SIG-M5 treated with dmso at 0.1 percent for 504 hours (cell line): Measurements from ENCODE around the gene DPF3.

ENCODE experiments used
- DNase-seq: peaks from one replicate; lab custom pipeline; 2025; ENCODE audit not compliant: unreplicated experiment; lab: John Stamatoyannopoulos, UW

The DPF3 gene

GRCh38 chr14:72893636-72894322, at the start of gene DPF3:
DPF3 (minus strand) TSS chr14:72894101; CDS start chr14:72894088, 13 bp downstream.
- peak; percentile 94 for DNase-seq

GRCh38 chr14:72942934-72943333, 49.0 kb upstream of the DPF3 start:
- no peak for DNase-seq

GRCh38 chr14:72941286-72941985, 47.5 kb upstream of the DPF3 start:
- DNase-seq, result no peak

DNA sequence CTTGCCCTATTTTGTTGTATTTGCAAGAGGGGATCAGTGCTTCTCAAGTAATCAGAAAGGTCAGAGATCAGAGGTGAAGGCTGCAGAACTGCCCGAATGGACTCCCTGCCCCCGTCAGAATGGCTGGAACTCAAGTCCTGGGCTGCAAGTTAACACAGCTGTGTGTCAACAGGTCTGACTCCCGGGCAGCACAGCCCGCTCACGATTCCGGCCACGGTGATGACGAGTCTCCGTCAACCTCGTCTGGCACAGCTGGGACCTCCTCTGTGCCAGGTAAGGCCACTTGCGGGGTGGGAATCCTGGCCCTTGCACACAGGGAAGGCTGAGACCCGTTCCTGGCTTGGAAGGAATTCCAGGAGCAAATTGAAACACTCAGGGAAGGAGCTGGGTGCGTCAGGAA, 45.7 kb upstream of the DPF3 start:
- no peak for DNase-seq

DNA sequence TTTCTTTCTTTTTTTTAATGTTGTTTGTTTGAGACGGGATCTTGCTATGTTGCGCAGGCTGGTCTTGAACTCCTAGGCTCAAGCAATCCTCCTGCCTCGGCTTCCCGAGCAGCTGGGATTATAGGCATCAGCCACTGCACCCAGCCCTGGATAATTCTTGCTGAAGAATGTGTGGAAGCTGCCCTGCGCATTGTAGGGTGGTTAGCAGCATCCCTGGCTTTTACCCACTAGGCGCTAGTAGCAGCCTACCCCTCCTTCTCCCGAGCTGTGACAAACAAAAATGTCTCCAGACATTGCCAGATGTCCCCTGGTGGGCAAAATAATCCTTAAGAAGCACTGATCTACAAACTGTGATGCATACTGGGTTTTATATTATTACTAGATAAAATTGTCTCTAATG, 39.0 kb upstream of the DPF3 start:
- DNase-seq, result no peak

DNA sequence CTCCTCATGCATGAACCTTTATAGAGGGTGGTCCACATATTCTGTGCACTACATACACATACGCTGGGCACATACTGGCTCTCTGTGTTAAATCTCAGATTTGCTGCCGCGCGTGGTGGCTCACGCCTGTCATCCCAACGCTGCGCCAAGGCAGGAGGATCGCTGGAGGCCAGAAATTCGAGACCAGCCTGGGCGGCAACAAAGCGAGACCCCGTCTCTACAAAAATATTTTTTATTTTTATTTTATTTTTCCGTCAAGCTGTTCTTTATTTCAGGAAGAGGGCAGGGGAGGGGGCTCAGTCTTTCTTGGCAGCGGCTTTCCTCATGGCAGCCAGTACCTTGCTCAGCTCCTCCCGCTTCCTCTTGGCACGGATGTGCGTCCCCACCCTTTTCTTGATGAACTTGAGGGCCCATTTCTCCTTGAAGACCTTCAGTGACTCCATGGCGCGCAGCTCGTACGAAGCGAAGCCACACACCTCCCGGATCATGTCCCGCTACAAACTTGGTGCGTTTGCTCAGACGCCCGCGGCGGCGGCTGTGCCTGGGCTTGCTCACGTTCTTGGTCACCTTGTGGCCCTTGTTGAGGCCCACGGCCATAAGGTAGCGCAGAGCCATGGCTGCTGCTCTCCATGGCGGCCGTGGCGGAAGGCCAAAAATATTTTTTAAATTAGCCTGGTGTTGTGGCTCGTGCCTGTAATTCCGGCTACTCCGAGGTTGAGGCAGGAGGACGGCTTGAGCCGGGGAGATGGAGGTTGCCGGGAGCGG, 35.6 kb upstream of the DPF3 start:
- no peak for DNase-seq

DNA sequence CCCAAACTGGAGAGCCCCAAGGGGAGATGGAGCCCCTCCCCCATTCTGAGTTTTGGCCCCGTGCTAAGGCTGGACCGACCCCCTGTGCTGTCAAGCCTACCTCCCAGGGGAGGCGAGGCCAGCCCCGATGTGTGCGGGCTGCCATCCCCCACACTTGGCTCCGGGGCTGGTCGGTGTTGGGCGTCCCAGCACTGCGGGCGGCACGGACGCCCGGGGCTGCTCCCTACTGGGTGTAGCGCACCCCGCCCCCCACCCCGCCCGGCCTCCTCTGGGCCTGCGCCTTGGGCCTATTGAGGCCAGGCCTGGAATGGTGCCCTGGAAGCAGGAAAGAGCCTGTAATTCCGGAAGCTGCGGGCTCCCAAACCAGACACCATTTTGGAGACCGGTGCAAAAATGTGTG, 35.0 kb upstream of the DPF3 start:
- no peak for DNase-seq

DNA sequence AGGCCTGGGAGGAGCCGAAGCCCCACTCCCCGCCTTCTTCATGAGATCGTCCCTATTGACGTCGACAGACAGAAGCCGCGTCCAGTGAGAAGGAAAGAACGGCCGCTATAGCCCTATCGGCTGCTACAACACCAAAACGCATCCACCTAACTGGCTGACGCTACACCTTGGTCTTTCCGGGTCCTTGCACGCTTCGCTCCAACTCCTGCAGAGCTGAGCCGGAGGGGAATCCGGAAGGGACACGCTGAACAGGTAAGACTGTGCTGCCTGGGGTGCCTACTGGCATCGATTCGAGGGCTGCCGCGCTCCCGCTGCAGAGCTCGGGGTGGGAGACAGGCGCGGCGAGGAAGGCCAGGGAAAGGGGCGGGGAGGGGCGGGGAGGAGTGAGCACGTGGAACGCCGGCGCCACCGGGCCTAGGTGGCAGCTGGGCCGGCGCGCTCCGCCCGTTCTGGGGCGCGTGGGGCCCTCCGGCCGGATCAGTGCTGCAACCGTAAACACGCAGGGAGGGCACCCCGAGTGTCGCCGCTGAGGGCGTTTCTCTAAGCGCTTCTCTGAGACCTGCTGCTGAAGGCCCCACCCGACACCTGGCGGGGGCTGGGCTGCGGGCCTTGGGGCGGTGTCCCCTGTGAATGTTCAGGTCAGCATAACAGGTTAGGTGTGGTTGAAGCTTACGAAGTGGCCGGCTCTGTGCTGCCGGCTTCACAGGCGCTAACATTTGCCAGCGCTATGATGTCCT, 32.6 kb upstream of the DPF3 start, which contains the start of gene DCAF4:
Gene DCAF4 (plus strand): TSS at position 173 of the 737 bp plus-strand sequence. CDS start 11,515 bp downstream, outside the sequence.
- peak; percentile 99 for DNase-seq

GRCh38 chr14:72925815-72926291, 32.0 kb upstream of the DPF3 start:
- DNase-seq, result no peak

- no peak for DNase-seq
Observed at GRCh38 chr14:72925171-72925759, 31.4 kb upstream of the DPF3 start.

- DNase-seq, result peak; percentile 77
Observed at GRCh38 chr14:72924337-72924736, 30.4 kb upstream of the DPF3 start.

DNA sequence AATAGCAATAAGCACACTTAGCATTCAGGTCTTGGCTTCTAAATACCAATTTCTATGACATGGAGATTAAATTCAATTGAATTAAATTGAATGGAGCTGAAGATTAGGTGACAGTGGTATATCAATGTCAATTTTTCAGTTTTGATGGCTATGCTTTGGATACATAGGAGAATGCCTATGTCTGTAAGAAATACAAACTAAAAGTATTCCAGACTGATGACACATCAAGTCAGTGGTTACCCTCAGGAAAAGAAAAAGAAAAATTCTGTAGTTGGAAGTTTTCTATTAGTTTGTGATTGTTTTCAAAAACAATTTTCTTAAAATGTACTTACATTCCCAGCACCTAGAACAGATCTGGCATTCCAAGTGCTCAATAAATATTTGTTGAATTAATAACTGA, 27.5 kb upstream of the DPF3 start:
- DNase-seq, result no peak

DNA sequence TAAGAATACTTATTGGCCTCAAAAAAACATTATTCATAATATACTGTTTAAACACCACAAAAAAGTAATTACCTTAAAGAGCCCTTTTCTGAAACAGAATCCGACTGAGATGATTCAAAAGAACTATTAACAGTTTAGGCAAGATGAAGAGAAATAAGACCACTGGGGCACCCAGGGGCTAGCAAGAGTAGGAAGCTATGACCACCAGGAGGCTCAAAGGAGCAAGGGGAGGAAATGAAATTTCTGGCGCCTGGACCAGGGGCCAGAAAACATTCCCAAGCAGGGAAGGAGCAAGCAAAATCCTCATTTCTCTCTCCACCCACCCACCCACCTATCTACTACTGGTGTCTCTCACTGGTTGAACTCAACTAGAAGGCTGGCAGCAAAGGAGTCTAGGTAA, 26.1 kb upstream of the DPF3 start:
- DNase-seq, result no peak

GRCh38 chr14:72917094-72917802, 23.3 kb upstream of the DPF3 start:
- DNase-seq, result no peak

DNA sequence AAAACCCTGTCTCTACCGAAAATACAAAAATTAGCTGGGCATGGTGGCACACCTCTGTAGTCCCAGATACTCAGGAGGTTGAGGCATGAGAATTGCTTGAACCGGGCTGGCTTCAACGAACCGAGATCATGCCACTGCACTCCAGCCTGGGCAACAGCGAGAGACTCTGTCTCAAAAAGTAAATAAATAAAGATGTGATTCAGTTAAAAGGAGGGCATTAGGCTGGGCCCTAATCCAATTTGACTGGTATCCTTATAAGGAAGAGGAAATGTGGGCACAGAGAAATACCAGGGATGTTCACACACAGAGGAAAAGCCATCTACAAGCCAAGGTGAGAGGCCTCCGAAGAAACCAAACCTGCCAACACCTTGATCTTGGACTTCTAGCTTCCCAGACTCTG, 22.3 kb upstream of the DPF3 start:
- no peak for DNase-seq

DNA sequence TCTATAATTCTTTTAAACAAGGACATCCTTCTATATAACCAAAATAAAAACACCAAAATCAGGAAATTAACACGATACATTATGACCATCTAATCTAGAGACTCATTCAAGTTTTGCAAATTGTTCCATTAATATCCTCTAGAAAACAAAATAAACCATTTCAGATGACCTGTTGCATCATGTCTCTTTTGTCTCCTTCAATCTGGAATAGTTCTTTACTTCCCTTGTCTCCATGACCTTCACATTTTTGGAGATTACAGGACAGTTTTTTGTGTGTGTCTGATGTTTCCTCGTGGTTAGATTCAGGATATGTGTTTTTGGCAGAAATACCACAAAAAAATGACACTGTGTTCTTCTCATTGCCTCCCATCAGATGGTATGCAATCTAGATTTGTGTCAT, 19.9 kb upstream of the DPF3 start:
- DNase-seq, result no peak

- no peak for DNase-seq
Observed at GRCh38 chr14:72909163-72909562, 15.3 kb upstream of the DPF3 start.

GRCh38 chr14:72907886-72908285, 14.0 kb upstream of the DPF3 start:
- no peak for DNase-seq

DNA sequence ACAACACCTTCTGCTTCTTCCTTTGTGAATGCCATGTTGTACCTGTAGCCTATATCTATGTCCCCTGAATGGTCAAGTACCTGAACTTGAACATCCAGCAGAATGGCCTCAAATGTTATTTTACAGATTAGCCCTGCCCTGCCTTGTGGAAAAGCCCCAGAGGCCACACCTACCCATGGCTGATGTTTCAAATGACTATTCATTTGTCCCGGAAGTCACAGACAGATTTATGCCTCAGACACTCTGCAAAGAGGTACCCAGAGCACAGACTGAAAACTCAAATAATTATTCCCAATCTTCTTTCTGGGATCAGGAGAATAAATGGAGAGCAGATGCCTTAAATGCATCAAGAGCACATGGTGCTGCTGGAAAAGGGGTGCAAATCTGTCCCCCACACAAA, 13.0 kb upstream of the DPF3 start:
- DNase-seq, result no peak

- no peak for DNase-seq
Observed at GRCh38 chr14:72906316-72906715, 12.4 kb upstream of the DPF3 start.
